ENCODE results near the gene SPC24. TPM values are rescaled to one million over a fixed set of nuclear protein-coding genes. Genes with fewer than 3 reads are reported as not detected.

Gene SPC24
- total RNA-seq: 5.0 and 13.5 TPM in 2 replicates

GRCh38 chr19:11155373-11156120 lies at the start of gene SPC24:
Gene SPC24 (minus strand): TSS chr19:11155782. CDS start chr19:11155776, 6 bp downstream.

GRCh38 chr19:11197291-11198174 lies 42.0 kb upstream of the SPC24 start, which contains the start of gene KANK2:
Gene KANK2 (minus strand): TSS chr19:11197545. CDS start chr19:11194511, 3,034 bp downstream.

Other genes with a start within 250 kb of the SPC24 start
- 90.4 and 102 TPM in 2 replicates for gene YIPF2, start 227.1 kb downstream of the SPC24 start, total RNA-seq
- gene TIMM29, start 227.0 kb downstream of the SPC24 start, total RNA-seq: 23.3 and 35.4 TPM in 2 replicates
- 57.0 and 89.9 TPM in 2 replicates for gene SMARCA4, start 194.8 kb downstream of the SPC24 start, total RNA-seq
- gene LDLR, start 66.3 kb downstream of the SPC24 start, total RNA-seq: 199 and 240 TPM in 2 replicates
- 157 and 175 TPM in 2 replicates for gene KANK2, start 41.8 kb upstream of the SPC24 start, total RNA-seq
- gene ANGPTL8, start 83.8 kb upstream of the SPC24 start, total RNA-seq: not detected in 2 replicates
- 25.1 and 29.4 TPM in 2 replicates for gene DOCK6, start 106.7 kb upstream of the SPC24 start, total RNA-seq
- gene TSPAN16, start 140.4 kb upstream of the SPC24 start, total RNA-seq: not detected in 2 replicates
- 16.4 and 25.6 TPM in 2 replicates for gene RAB3D, start 183.9 kb upstream of the SPC24 start, total RNA-seq
- gene TMEM205, start 190.5 kb upstream of the SPC24 start, total RNA-seq: 105 and 189 TPM in 2 replicates
- gene CCDC159, start 190.7 kb upstream of the SPC24 start, total RNA-seq: 7.6 and 8.1 TPM in 2 replicates
- gene PLPPR2, start 199.7 kb upstream of the SPC24 start, total RNA-seq: 54.5 and 59.3 TPM in 2 replicates
- gene SWSAP1, start 218.9 kb upstream of the SPC24 start, total RNA-seq: 0.18 and 1.3 TPM in 2 replicates
- 11.4 and 11.5 TPM in 2 replicates for gene EPOR, start 228.5 kb upstream of the SPC24 start, total RNA-seq